HepG2 (cell line): ENCODE results near the gene KMT2E.

Experiments used
- ATF1 ChIP-seq: IDR thresholded peaks from 2 replicates; pipeline ENCODE4 v1.6.1; 2016; ENCODE audit warnings: mild to moderate bottlenecking, control low read depth
- ELF1 ChIP-seq: sonication (generic); formaldehyde crosslinking; IDR thresholded peaks from 2 replicates; pipeline ENCODE4 v1.4.0; 2020; ENCODE audit warnings: missing genetic modification reagents
- KLF6 ChIP-seq: IDR thresholded peaks from 2 replicates; pipeline ENCODE4 v1.8.0; 2016; ENCODE audit warnings: missing biosample characterization, missing genetic modification reagents
- MAX ChIP-seq: IDR thresholded peaks from 2 replicates; pipeline ENCODE4 v1.6.1; 2012; ENCODE audit warnings: inconsistent platforms
- ZKSCAN1 ChIP-seq: fragments of 150-350 bp; IDR thresholded peaks from 2 replicates; pipeline ENCODE4 v1.6.1; 2014; ENCODE audit warnings: low read length

GRCh38 chr7:105127179-105127578, 113.2 kb downstream of the KMT2E start:
- TF ChIP-seq KLF6 (no peak), ATF1 (CRISPR knock-in tag) (no peak), MAX (no peak), ELF1 (CRISPR knock-in tag) (no peak), ZKSCAN1 (no peak)
